Breast epithelium (tissue), 4 donors: Measurements from ENCODE around the gene GRHL1. TPM values are rescaled to one million over a fixed set of nuclear protein-coding genes. Genes with fewer than 3 reads are reported as not detected.
A peak's percentile ranks its signal among the peaks of the same experiment; 100 is the strongest.

Source experiments
- DNase-seq, 2 donors: peaks; one replicate each; pipeline ENCODE4 v3.0.0-alpha.2; 2019; ENCODE audit warnings: low spot score in 2 of 2
- H3K27ac ChIP-seq, 2 donors: fragments of 200-600 bp; sonication (generic) in 1 of 2; one replicate each; pipeline ENCODE4 v1.5.1; 2016 to 2019; ENCODE audit warnings: mild to moderate bottlenecking in 1 of 2
- H3K27me3 ChIP-seq, 2 donors: fragments of 200-600 bp; sonication (generic) in 1 of 2; one replicate each; pipeline versions ENCODE4 v1.5.1 to v1.6.0; 2017 to 2019; ENCODE audit warnings: control low read depth in 1 of 2, mild to moderate bottlenecking in 1 of 2
- H3K36me3 ChIP-seq: fragments of 200-600 bp; one replicate; pipeline ENCODE4 v1.5.1; 2019
- H3K4me1 ChIP-seq, 2 donors: fragments of 200-600 bp; sonication (generic); one replicate each; pipeline ENCODE4 v1.5.1; 2016 to 2019; ENCODE audit warnings: control low read depth in 1 of 2
- H3K4me3 ChIP-seq, 3 donors: fragments of 200-600 bp; sonication (generic); 1 replicate in 2 of 3; 2 replicates in 1 of 3; pipeline ENCODE4 v1.5.1; 2016 to 2019; ENCODE audit warnings: mild to moderate bottlenecking in 3 of 3, moderate library complexity in 2 of 3
- H3K9me3 ChIP-seq, 2 donors: fragments of 200-600 bp; sonication (generic) in 1 of 2; one replicate each; pipeline ENCODE4 v1.5.1; 2016 to 2019; ENCODE audit warnings: control low read depth in 1 of 2
- CTCF ChIP-seq, 3 donors: fragments of 450-650 bp; IDR thresholded peaks; one replicate each; pipeline ENCODE4 v1.5.1; 2016 to 2017; ENCODE audit warnings: antibody characterized with exemption in 3 of 3, mild to moderate bottlenecking in 3 of 3, moderate library complexity in 3 of 3
- POLR2A ChIP-seq: fragments of 450-650 bp; IDR thresholded peaks from one replicate; pipeline ENCODE4 v1.6.1; 2016; ENCODE audit warnings: antibody characterized with exemption, mild to moderate bottlenecking, moderate library complexity
- POLR2AphosphoS5 ChIP-seq, 3 donors: sonication (generic); formaldehyde crosslinking; IDR thresholded peaks; one replicate each; pipeline ENCODE4 v1.6.1; 2017; ENCODE audit warnings: antibody characterized with exemption in 3 of 3
- intact Hi-C: fragments of 100-400 bp; cut with DNase I; formaldehyde crosslinking; loops from one replicate; pipeline ENCODE4 v1.15.1; 2023; ENCODE audit warnings: low total_unique reads
- total RNA-seq, 3 donors: library from RNA; depleted of rRNA; stranded (reverse); fragments of >200 nt; gene quantifications; one replicate each; pipeline ENCODE4 v1.1.0, GENCODE V29; 2016

GRHL1 gene
- total RNA-seq, 3 donors from 2014 or later, result 2.1 to 86.3 (median 40.0) TPM

GRCh38 chr2:9982891-9983290, 31.4 kb downstream of the GRHL1 start:
- intact Hi-C loops, result loop anchor here (1.0 to 5.0 kb wide), 2 partner anchors 36 to 59 kb away; partner anchors contain the start of gene KLF11
- Histone ChIP-seq H3K27ac (peak overlapping the region; percentile 10 to 61), H3K4me1 (peaks cover 0 to 8% of the 10 kb centered on the region in 2 donors), H3K9me3 (no peaks in the 10 kb centered on the region), H3K36me3 (no peaks in the 10 kb centered on the region), H3K27me3 (no peaks in the 10 kb centered on the region), H3K4me3 (no peak overlapping the region)
- TF ChIP-seq POLR2AphosphoS5 (IDR thresholded peaks at IDR 0.05), result no peak
- TF ChIP-seq CTCF (IDR thresholded peaks at IDR 0.05), result no peak
- no peak for TF ChIP-seq POLR2A
- no peak for DNase-seq

GRCh38 chr2:9983401-9984216, 32.1 kb downstream of the GRHL1 start:
- DNase-seq, result no peak
- peak overlapping the region in 1 of 2 donors; percentile 61 for H3K27ac ChIP-seq
- no peak overlapping the region for H3K4me3 ChIP-seq
- intact Hi-C loops, result loop anchor here (5.0 kb wide), 1 partner anchor 59 kb away; the partner anchor contains the start of gene KLF11
- H3K27me3 ChIP-seq, result no peaks in the 10 kb centered on the region
- TF ChIP-seq CTCF (IDR thresholded peaks at IDR 0.05) (no peak), POLR2AphosphoS5 (IDR thresholded peaks at IDR 0.05) (no peak), POLR2A (no peak)
- peaks cover 0 to 8% of the 10 kb centered on the region in 2 donors for H3K4me1 ChIP-seq
- no peaks in the 10 kb centered on the region for H3K9me3 ChIP-seq
- H3K36me3 ChIP-seq, result no peaks in the 10 kb centered on the region

- Histone ChIP-seq H3K4me1 (peaks cover 0 to 6% of the 10 kb centered on the region in 2 donors), H3K27ac (peak overlapping the region; percentile 2 to 45), H3K9me3 (no peaks in the 10 kb centered on the region), H3K36me3 (no peaks in the 10 kb centered on the region), H3K4me3 (no peak overlapping the region), H3K27me3 (no peaks in the 10 kb centered on the region)
- intact Hi-C loops, result loop anchor here (5.0 kb wide), 1 partner anchor 58 kb away; the partner anchor contains the start of gene KLF11
- TF ChIP-seq CTCF (IDR thresholded peaks at IDR 0.05), result peak; percentile 78 to 84 (median 79)
- TF ChIP-seq POLR2AphosphoS5 (IDR thresholded peaks at IDR 0.05), result no peak
- DNase-seq, result no peak
Observed at GRCh38 chr2:9984217-9984739, 32.8 kb downstream of the GRHL1 start.

GRCh38 chr2:9984871-9985480, 33.5 kb downstream of the GRHL1 start:
- H3K4me3 ChIP-seq, result no peak overlapping the region
- TF ChIP-seq POLR2A, result no peak
- no peak for TF ChIP-seq POLR2AphosphoS5 (IDR thresholded peaks at IDR 0.05)
- no peak for TF ChIP-seq CTCF (IDR thresholded peaks at IDR 0.05)
- no peaks in the 10 kb centered on the region for H3K4me1 ChIP-seq
- peak overlapping the region; percentile 21 to 26 for H3K27ac ChIP-seq
- no peaks in the 10 kb centered on the region for H3K9me3 ChIP-seq
- H3K27me3 ChIP-seq, result no peaks in the 10 kb centered on the region
- DNase-seq, result no peak
- intact Hi-C loops, result loop anchor here (5.0 kb wide), 1 partner anchor 57 kb away; the partner anchor contains the start of gene KLF11
- H3K36me3 ChIP-seq, result no peaks in the 10 kb centered on the region
